NCI-H526 treated with DMSO at 0.1 percent for 48 hours (cell line): ENCODE data around the gene IFRD1.
A peak's percentile ranks its signal among the peaks of the same experiment; 100 is the strongest.
"Not testable (repeated sequence)": the region's sequence is repeated elsewhere in the genome, so short reads cannot be mapped to it uniquely, and the experiment has no call there.

Experiments
- DNase-seq: peaks from one replicate; lab custom pipeline; 2025; lab: John Stamatoyannopoulos, UW

IFRD1 gene

DNA sequence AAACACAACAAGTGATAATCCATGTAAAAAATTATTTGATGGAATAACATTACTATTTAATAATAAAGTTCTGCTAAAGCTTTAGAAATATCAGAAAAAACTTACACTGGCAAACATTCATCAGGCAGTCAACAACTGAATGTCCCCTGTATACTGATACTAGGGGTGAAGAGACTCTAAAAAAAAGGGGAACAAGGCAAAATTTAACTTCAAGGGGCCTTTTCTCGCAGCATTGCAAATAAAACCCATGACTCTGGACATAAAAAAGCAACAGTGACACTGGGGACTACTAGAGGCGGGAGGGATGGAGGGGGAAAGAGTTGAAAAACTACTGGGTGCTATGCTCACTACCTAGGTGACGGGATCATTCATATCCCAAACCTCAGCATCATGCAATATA, 5.8 kb upstream of the IFRD1 start:
- DNase-seq: no peak

DNA sequence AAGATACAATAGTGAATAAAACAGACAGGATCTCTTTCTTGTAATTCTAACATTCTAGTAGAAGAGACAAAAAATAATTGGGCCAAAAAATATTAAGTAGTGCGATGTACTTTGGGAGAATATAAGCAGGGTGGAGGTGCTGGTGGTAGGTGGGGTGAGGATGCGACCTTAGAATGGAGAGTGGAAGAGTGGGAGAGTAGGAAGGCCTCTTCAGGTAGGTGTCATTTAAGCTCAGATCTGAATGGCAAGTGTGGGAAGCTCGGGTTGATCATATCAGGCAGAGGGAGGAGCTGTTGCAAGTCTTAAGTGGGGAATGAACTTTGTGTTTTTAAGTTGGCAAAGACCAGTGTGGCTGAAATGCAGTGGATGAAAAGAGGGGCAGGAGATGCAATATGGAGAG, 3.8 kb upstream of the IFRD1 start:
- no peak for DNase-seq

DNA sequence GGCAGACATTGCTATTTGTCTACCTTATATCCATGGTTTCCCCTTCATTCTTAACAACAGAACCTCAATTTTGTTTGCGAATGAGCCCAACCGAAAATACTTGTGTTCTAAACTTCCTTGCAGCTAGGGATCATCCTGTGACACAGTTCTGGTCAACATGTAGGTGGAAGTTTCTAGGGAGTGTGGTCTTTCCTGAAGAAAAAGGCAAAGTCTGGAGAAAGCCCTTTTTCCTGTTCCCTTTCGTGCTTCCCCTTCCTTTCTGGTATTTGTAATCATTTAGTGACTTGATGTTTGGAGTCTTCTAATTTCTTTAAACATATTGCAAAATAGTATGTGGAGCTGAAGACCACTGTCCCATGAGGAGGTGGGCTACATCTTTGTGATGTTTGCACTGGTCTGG, 2.9 kb upstream of the IFRD1 start:
- no peak for DNase-seq

DNA sequence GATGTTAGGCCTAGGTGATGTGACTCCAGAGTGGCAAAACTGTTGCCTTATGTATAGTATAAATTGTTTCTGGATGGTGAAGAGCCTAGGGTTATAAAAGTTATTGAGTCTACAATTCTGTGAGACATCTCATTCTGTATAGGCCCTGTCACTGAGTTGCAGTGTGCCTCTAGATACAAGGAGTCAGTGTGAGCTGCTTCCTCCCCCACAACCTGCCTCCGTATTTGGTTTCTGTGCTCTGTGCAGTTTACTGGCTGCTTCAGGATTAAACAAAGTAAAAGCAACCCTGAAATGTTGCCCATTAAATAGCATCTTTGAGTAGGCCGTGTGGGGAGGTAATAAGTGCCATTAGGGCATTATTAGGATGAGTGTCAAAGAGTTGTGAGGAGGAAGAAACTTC, 1.9 kb upstream of the IFRD1 start:
- no peak for DNase-seq

DNA sequence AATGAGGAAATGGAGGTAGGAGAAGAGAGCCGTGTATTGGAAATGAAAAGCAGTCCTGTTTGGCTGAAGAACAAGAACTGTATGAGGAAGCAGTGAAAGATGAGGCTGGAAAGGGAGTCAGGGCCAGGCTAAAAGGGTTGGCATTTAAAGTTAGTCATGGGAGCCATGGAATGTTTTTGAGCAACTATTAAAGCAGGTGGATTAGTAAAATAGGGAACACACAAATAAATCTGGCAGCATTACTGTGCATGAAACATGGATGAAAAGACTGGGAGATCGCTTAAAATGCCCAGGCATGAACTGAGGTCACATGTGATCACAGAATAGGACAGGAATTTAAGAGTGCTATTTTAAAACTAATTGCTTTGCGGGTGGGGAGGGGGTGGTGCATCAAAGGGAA, 1.4 kb upstream of the IFRD1 start:
- no peak for DNase-seq

DNA sequence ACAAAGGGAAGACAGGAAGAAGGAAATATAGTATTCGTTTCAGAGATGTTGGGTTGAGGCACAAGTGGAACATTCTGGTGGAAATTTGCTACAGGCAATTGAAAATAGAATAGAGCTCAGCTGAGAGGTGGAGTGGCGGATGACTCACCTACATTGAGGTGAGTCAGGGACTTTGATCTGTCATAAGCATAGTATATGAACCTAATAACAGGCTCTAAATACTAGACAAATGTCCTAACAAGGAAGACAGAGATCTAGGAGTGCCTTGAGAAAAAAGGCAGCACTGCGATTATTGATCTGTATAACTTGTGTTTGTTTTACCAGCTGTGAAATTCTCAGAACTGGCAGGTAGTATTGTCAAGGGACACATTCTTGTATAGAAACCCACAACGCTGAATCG, 907 bp upstream of the IFRD1 start:
- no peak for DNase-seq

DNA sequence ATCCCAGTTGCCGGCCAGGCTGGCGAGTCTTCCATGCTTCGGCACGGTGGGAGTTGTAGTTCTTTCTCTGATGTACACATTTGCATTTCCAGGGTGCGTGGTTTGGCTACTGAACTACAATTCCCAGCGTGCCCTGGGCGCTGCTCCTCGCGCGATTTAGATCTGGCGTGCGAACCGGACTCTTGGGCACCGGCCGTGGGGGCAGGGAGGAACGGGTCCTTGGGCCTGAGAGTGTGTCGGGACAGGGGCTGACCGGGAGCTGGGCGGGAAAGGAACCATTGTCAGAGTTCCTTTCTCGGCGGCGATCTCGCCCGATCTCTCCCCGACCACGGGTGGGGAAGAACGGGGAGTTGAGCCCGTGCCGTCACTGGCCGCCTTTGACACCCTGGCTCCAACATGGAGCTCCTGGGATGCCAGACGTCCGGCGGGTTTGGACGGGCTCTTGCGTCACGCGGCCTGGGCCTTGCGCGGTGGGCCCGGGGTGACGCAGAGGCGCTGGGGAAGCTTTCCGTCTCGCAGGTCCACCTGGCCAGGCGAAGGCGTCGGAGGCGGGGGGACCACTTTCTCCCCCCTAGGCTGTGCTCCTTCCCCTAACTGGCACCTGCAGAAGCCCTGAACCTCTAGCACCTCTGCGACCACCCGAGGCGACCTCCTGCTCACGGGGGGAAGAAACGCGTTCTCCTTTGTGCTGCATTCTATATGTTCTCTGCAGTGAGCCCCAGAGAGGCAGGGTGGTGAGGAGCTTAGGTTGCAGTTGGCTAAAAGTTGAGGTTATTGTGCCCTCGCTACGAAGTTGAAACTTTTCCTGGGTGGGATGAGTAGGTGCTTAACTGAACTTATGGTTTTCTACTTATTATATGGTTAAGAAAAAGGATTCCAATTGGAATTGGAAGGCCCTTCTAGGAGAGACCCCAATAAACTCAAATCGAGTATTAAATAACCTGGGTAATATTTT, 824 bp downstream of the IFRD1 start:
- DNase-seq: peak; percentile 98

DNA sequence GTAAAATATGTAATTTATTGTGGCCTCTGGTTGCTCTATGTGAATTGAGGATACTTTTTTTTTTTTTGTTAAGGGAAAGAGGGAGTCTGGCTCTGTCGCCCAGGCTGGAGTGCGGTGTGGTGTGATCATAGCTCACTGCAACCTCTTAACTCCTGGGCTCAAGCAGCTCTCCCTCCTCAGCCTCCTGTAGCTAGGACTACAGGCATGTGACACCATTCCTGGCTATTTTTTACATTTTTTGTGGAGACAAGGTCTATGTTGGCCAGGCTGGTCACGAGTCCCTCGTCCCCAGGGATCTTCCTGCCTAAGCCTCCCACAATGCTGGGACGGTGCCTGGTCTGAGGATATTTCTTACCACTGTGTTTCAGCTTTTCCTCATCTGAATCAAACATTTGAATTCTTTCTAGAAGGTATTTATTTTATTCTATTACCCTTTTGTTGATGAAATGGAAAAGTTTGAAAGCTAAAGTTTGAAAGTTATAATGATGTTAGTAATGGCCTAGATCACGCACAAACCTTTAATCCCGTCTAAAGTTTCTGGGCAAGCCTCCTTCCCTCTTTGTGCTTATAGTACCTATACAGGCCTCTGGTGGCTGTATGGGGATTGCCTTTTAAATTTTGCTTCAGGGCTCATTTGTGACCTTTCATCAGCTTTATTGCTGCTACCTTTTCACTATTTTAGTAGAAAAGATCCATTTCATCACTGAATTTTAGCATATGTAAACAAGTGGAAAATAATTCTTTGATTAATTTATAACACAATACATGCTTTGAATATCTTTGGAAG, 2.0 kb downstream of the IFRD1 start:
- DNase-seq: peak; percentile 62

DNA sequence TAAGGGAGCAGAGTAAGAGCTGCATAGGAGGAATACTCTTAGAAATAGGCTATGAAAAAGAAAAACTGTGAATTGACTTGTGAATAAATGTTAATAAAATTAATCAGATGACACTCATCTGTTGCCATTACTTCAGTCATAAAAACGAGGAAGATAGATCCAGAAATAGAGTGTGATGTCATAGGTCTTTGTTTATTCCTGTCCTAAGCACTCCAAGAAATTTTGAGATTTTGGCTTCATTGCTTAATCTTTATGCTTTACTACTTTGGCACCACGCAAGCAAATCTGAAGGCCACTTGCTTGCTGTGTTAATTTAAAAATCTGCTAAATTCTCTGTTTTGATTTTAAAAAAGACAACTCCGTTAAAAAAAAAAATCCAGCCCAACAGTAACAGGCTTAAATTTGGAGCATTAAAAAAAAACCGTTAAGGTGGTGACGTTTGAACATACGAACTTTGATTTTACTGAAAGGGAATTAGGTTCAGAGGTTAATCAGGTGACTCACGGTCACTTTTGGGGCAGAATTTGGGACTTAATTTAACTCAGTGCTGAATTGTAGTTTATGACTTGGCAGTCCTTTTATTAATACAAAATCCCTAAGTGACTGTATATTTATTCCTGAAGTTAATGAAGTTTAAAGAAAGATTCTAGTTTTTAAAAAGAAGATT, 3.4 kb downstream of the IFRD1 start:
- DNase-seq: no peak

DNA sequence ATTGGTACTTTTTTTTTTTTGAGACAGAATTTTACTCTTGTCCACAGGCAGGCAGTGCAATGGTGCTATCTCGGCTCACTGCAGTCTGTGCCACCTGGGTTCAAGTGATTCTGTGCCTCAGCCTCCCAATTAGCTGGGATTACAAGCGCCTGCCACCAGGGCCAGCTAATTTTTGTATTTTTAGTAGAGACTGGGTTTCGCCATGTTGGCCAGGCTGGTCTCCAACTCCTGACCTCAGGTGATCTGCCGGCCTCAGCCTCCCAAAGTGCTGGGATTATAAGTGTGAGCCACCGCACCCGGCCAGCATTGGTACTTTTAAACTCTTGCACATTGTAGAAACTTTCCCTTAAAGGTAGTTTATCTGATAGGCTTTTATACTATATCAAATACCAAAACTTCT, 3.9 kb downstream of the IFRD1 start:
- not testable (repeated sequence) for DNase-seq

DNA sequence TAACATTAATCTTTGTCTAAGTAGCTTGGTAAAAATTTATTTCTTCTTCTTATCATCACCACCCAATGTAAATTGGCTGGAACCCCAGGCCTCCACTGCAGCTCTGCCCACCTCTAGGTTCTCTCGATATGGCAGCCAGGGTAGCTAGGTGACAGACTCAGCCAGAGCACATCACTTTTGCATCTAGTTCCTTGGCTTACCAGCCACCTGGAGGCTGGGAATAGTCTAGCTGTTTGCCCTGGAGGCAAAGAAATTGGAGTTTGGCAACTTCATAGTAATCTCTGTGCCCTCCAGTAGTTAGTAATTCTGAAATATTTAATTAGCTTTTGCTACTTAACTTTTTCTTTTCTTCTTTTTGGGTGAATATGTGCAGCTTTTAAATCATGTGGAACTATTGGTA, 9.4 kb downstream of the IFRD1 start:
- no peak for DNase-seq

DNA sequence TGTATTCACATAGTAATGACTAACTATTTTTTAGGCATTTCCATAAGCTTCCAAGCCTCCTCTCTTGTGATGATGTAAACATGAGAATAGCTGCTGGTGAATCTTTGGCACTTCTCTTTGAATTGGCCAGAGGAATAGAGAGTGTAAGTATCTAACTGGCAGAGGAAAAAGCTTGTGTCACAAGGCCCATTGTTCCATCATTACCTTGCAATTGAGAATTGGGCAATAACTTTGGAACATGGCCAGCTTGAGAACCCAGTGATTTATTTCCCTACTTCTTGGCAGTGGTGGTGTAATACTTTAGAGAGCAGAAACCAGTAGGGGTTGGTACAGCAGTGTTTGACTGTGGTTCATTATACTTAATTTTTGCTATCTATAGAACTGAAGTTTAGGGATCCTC, 12.0 kb downstream of the IFRD1 start:
- no peak for DNase-seq

DNA sequence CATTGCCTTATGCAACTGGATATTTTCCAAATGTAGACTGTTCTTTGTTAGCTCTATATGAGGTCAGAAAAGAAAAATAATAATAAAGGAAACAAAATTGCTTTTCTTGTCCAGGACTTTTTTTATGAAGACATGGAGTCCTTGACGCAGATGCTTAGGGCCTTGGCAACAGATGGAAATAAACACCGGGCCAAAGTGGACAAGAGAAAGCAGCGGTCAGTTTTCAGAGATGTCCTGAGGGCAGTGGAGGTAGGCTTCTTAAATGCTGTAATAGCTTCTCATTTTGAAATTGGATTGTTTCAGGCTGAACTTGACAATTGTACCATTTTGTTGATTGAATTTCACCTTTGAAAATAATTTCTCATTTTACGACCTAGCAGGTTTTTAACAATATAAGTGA, 17.6 kb downstream of the IFRD1 start:
- no peak for DNase-seq

DNA sequence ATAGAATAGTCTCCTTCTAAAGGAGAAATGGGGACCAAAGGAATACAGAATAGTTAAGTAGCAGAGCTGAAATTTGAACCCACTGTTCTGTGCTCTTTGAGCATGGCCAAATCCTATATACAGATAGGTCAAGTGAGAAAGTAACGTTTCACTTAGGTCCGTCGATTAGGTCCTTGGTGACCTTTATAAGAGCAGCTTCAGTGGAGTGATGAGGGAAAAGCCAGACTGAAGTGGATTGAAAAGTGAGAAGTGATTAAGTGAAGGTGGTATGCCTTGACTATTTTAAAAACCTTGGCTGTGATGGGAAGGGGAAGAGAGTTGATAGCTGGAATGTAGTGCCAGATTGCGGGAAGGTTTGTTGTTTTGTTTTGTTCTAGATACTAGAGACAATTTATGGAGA, 19.9 kb downstream of the IFRD1 start:
- no peak for DNase-seq

DNA sequence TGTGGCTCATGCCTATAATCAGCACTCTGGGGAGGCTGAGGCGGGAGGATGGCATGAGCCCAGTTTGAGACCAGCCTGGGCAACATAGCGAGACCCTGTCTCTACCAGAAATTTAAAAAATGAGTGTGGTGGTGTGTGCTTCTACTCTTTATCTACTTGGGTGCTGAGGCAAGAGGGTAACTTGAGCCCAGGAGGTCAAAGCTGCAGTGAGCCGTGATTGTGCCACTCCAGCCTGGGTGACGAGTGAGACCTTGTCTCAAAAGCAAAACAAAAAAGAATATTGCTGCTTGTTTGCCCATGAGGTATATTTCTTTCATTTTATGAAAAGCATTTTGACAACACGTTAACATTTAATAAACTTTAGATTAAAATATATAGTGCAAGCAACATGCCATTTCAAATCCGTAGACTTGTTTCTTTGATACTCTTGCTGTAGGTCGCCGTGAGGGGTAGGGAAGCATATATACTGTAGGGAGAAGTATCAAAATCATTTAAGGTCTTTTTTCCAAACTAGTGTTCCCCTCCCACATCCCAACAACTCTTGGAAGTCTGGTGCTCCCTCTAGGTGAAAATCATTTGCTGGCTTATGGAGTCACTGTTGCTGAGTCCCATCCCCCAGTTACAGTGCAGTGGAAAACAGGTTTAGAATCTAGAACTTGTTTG, 26.3 kb downstream of the IFRD1 start:
- DNase-seq: no peak

DNA sequence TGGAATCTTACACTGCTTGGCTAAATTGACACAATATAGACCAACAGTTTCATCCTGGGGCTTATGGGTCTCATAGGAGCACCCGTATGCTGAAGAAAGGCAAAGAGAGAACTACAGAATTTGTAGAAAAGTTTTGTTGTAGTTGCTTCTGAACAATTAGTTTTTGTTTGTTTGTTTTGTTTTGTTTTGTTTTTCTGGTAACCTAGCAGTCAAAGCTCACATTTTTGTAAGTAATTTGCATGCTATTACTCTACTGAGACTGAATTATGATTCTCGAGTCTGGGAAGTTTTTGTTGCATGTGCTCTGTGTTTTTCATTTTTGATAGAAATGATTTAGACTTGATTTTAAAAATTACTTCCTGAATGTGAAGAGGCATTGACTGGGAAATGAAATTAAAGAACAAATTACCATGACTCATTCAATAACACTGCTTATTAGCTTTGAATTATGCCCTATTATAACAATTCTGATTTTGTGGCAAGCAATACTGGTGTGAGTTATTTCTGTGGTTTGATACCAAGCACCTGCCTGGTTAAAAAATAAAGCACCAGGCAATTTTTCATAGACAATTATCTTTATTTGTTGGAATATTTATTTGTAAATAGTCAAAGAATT, 31.0 kb downstream of the IFRD1 start:
- DNase-seq: no peak

DNA sequence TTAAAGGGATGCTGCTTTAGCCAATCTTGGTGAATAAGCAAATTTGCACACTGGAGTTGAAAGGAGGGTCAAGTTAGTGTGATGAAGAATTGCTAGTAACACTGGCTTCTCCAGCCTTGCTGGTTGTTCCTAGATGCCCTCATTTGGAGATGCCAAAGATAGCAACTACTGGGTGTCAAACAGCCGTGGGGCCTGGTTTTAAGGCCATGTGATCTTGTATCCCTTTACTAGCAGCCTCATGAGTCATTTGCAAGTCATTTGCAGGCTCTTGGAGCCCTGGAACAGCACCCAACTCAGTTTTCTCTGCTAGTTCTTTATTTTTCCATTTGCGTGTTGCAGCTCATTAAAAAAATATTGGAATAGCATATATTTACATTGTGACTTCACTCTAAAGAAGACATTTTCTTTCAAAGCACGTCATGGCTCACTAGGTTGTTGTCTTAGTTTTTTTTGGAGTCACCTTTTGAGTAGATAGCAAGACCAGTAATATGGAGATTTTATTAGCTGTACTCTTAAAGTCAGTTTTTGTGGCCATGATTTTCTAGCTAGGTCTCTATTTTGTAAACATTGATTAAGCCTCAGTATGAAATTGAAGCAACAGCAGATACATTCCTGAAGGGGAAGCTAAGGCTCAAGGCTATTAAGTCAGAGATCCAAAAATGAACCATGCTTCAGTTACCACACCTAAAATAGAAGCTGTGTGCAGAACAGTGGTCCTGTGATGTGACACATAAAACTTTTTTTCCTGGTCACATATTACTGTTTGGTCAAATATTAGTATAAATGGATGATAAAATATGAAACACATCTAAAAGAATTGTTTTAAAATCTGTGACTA, 31.8 kb downstream of the IFRD1 start:
- peak; percentile 28 for DNase-seq

DNA sequence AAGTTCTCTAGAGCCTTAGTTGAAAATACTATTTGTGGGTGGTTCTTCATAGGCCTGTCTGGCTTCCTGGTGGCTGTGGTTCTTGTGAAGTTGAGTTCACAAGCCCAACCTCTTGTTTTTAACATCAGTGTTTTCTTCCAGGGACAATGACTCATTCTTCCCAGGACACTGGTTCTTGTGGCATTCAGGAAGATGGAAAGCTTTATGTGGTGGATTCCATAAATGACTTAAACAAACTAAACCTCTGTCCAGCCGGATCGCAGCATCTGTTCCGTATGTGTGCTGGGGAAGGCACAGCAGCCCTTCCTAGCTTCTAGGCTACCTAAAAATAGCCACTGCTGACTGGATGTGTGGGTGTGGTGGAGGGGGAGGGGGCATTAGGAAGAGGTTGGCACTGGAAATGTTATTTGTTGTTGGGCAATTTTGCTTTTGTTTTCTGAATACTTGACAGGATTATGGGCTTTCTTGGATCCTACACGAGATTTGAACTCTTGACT, 34.5 kb downstream of the IFRD1 start:
- DNase-seq: no peak

DNA sequence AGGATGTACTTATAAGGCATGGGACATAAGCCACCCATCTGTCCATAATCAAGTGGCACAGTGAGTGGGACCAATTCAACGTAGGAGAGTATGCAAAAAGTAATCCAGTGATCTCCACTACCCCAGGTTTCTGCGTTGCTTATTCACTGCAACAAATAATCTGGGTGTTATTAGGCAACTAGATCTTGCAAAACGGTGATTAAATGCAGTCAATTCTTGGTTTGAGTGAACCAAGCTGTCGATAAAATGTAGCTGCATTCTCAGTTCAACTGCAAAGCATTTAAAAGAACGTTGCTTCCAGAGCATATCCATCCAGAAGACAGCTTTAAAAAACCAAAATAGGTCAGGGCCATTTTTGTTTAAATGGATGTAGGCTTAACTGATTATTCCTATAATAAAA, 35.5 kb downstream of the IFRD1 start:
- DNase-seq: no peak

DNA sequence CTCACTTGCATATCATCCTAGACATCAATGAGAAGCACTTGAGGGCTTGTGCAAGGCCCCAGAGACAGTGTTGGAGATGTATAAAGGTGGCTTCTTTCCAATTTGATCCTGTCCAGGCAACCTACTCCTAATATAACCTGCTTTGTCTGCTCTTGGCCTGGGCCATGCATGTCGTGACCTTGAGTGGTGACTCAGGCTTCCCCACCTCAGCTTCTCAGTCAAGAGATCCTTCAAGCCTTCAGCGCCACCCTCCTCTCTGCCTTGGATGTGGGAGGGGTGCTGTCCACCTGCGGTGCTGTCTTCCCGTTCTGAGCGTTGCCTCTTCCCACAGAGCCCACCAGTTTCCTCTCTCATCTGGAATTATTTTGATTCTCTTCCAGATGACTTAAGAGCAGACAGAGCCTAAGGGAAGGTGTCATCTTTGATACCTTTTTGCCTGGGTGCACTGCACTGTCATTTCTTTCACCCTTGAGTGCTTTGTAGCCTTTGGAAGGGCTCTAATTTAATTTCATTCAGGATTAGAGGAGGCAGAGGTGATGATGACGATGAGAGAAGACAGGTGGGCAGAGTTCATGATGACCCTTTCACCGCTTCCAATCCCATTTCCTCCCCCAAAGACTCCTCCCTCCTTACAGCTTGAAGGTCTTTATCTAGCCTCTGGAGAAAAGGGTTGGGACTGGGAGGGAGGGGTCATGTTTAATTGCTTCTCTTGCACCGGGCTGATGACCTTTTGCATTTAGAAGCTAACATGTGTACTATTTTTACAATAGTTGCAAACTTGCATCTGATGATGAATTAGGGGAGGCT, 37.4 kb downstream of the IFRD1 start:
- DNase-seq: no peak
